Heart left ventricle (tissue), 13 donors: ENCODE results near the gene CNPY4.

ENCODE experiments used
- POLR2A ChIP-seq, 2 donors: fragments of 450-650 bp; IDR thresholded peaks; one replicate each; pipeline ENCODE4 v1.6.1; 2017; ENCODE audit warnings: antibody characterized with exemption in 2 of 2, mild to moderate bottlenecking in 2 of 2, moderate library complexity in 2 of 2
- TF ChIP-seq, protein P1 (sequence below), 12 donors: fragments of 200-600 bp; sonication (generic) in 4 of 12; IDR thresholded peaks; one replicate each; pipeline versions ENCODE4 v1.5.0 to v1.8.0; 2018 to 2022; ENCODE audit warnings: antibody characterized with exemption in 12 of 12, mild to moderate bottlenecking in 5 of 12
- donor health status: ischemic (EF 13 %, LVEDD 7.1; RV severe dilation, severe dysfunction).
- donor health status: DM: no; HTN: yes; CAD: no.
- donor health status: DM: no; HTN: no; CAD: no.
- donor health status: ischemic (EF 25% LVEDD 6.9; RV normal size, moderate dysfunction).
- donor health status: ischemic (EF 25% LVEDD 5.7; RV mildly dilated, moderate dysfunction).
- donor health status: ischemic (EF 35%, LVEDD 5.7; RV mildly dilated, moderate dysfunction).
- donor health status: nonischemic (EF 11% LVEDD 7.7; RV severe dilation, severe dysfunction).
- donor health status: DM: yes; HTN: yes; CAD: no.
- donor health status: PGD.
- donor health status: ischemic (EF 29% LVEDD 5.4; RV normal size, mild dysfunction).
- donor health status: nonischemic (EF 23%, LVEDD 6.1; RV moderate dilation, normal function).

DNA sequence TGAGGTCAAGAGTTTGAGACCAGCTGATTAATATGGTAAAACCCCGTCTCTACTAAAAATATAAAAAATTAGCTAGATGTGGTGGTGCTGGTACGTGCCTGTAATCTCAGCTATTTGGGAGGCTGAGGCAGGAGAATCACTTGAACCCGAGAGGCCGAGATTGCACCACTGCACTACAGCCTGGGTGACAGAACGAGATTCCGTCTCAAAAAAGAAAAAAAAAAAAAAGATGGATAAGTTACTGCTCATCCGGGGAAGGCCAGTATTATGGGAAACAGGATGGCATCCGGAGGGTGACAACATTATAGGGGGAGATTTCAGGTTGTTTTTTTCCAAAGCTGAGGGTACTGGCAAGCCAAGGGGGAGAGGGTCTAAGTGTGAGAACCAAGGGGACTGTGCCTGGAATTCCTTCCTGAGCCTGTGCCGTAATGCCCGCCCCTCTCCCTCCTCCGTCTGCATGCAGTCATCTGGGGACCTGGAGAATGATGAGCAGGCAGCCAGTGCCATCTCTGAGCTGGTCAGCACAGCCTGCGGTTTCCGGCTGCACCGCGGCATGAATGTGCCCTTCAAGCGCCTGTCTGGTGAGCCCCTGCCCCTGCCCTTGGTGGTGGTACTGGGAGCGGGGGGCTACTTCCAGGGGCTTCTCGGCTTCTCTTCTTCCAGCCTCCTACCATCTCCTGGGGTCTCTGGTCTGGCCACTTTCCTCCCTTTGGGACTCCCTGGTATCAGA is 33.7 kb downstream of the CNPY4 start:
- TF ChIP-seq, protein P1, sequence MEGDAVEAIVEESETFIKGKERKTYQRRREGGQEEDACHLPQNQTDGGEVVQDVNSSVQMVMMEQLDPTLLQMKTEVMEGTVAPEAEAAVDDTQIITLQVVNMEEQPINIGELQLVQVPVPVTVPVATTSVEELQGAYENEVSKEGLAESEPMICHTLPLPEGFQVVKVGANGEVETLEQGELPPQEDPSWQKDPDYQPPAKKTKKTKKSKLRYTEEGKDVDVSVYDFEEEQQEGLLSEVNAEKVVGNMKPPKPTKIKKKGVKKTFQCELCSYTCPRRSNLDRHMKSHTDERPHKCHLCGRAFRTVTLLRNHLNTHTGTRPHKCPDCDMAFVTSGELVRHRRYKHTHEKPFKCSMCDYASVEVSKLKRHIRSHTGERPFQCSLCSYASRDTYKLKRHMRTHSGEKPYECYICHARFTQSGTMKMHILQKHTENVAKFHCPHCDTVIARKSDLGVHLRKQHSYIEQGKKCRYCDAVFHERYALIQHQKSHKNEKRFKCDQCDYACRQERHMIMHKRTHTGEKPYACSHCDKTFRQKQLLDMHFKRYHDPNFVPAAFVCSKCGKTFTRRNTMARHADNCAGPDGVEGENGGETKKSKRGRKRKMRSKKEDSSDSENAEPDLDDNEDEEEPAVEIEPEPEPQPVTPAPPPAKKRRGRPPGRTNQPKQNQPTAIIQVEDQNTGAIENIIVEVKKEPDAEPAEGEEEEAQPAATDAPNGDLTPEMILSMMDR (IDR thresholded peaks at IDR 0.05), result no peak
- TF ChIP-seq POLR2A (IDR thresholded peaks at IDR 0.05), result no peak
